ENCODE data around the gene LRMDA.

LRMDA gene

GRCh38 chr10:75801661-75802060, 370.2 kb downstream of the LRMDA start:
- no peak for DNase-seq

- no peak for DNase-seq
Measured at GRCh38 chr10:75803121-75803520, 371.7 kb downstream of the LRMDA start.

GRCh38 chr10:75803816-75804552, 372.6 kb downstream of the LRMDA start:
- peak; percentile 39 for DNase-seq

- DNase-seq, result no peak
Measured at GRCh38 chr10:75806186-75806585, 374.8 kb downstream of the LRMDA start.

- no peak for DNase-seq
Measured at GRCh38 chr10:75807456-75807855, 376.0 kb downstream of the LRMDA start.

- DNase-seq, result no peak
Measured at GRCh38 chr10:75809003-75809402, 377.6 kb downstream of the LRMDA start.

- DNase-seq, result no peak
Measured at GRCh38 chr10:75814014-75814413, 382.6 kb downstream of the LRMDA start.

- no peak for DNase-seq
Measured at GRCh38 chr10:75815066-75815465, 383.6 kb downstream of the LRMDA start.

- no peak for DNase-seq
Measured at GRCh38 chr10:75817198-75817597, 385.8 kb downstream of the LRMDA start.

- no peak for DNase-seq
Measured at GRCh38 chr10:75818552-75818951, 387.1 kb downstream of the LRMDA start.

- DNase-seq, result no peak
Measured at GRCh38 chr10:75825235-75825634, 393.8 kb downstream of the LRMDA start.

- no peak for DNase-seq
Measured at GRCh38 chr10:75825661-75826060, 394.2 kb downstream of the LRMDA start.

- DNase-seq, result no peak
Measured at GRCh38 chr10:75826846-75827245, 395.4 kb downstream of the LRMDA start.

- no peak for DNase-seq
Measured at GRCh38 chr10:75827587-75828021, 396.2 kb downstream of the LRMDA start.

- no peak for DNase-seq
Measured at GRCh38 chr10:75828413-75828812, 397.0 kb downstream of the LRMDA start.

GRCh38 chr10:75836064-75836463, 404.6 kb downstream of the LRMDA start:
- no peak for DNase-seq

GRCh38 chr10:75838486-75838885, 407.1 kb downstream of the LRMDA start:
- no peak for DNase-seq

- no peak for DNase-seq
Measured at GRCh38 chr10:75839020-75839419, 407.6 kb downstream of the LRMDA start.

- DNase-seq, result no peak
Measured at GRCh38 chr10:75841266-75841665, 409.8 kb downstream of the LRMDA start.

- no peak for DNase-seq
Measured at GRCh38 chr10:75845176-75845947, 413.9 kb downstream of the LRMDA start.

- no peak for DNase-seq
Measured at GRCh38 chr10:75847477-75847876, 416.1 kb downstream of the LRMDA start.

- DNase-seq, result no peak
Measured at GRCh38 chr10:75851580-75852345, 420.3 kb downstream of the LRMDA start.

GRCh38 chr10:75852851-75853484, 421.5 kb downstream of the LRMDA start:
- DNase-seq, result no peak

Data from NCI-H2171 (cell line).